ENCODE results near the gene KIF5B. TPM values are rescaled to one million over a fixed set of nuclear protein-coding genes. Genes with fewer than 3 reads are reported as not detected.

The KIF5B gene
- total and polyA plus RNA-seq, 2 experiments from 2014 or later, result 63.5 to 81.8 TPM

DNA sequence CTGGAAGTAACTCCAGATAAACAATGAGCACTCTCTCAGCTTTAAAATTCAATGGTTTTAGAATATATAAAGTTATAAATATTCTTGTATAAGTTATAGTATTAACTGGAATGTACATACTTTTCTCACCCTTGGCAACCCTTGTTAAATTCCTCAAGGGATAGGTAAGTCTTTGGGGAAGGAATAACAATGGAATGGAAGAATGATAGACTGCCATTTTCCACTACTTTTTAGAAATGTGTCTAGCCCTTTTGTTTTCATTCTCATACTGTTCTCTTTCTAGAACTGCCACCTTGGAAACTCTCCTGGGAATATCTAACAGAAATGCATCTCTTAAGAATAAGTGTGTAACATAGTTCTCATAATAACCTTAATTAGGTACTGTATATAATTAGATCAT lies 8.3 kb downstream of the KIF5B start:
- no peak for ATAC-seq
- Mint-ChIP-seq H3K9me3 (no peaks in the 10 kb centered on the region), H3K27ac (no peak overlapping the region; the same call in 1 of the 2 replicates)

More for the DNA sequence above, 8.3 kb downstream of the KIF5B start:
- no peak overlapping the region for H3K27ac ChIP-seq (ENCODE audit: low read depth)
- Mint-ChIP-seq H3K4me3 (no peak overlapping the region), H3K36me3 (ENCODE audit: low read depth) (peaks cover 50% of the 10 kb centered on the region), H3K27me3 (ENCODE audit: insufficient read depth, low read depth, poor library complexity) (no peaks in the 10 kb centered on the region), H3K4me1 (peaks cover 39% of the 10 kb centered on the region)
- H3K79me2 ChIP-seq (replicated peaks; ENCODE audit: insufficient read depth), result peaks cover 100% of the 10 kb centered on the region
- DNase-seq (ENCODE audit: low spot score), result no peak
- TF ChIP-seq ETS1 (IDR thresholded peaks at IDR 0.05), result no peak
- TF ChIP-seq POLR2AphosphoS5 (IDR thresholded peaks at IDR 0.05; ENCODE audit: low read depth), result no peak
- no peak for TF ChIP-seq NANOG (IDR thresholded peaks at IDR 0.05; ENCODE audit: borderline replicate concordance)
- no peak for TF ChIP-seq CTCF (conservative IDR thresholded peaks at IDR 0.05; ENCODE audit: low read depth in 2 of 2)
- no peak for TF ChIP-seq EZH2phosphoT487 (IDR thresholded peaks at IDR 0.05; ENCODE audit: unreplicated experiment)
- TF ChIP-seq STAT1 (IDR thresholded peaks at IDR 0.05; ENCODE audit: unreplicated experiment), result no peak
- TF ChIP-seq, protein P1, sequence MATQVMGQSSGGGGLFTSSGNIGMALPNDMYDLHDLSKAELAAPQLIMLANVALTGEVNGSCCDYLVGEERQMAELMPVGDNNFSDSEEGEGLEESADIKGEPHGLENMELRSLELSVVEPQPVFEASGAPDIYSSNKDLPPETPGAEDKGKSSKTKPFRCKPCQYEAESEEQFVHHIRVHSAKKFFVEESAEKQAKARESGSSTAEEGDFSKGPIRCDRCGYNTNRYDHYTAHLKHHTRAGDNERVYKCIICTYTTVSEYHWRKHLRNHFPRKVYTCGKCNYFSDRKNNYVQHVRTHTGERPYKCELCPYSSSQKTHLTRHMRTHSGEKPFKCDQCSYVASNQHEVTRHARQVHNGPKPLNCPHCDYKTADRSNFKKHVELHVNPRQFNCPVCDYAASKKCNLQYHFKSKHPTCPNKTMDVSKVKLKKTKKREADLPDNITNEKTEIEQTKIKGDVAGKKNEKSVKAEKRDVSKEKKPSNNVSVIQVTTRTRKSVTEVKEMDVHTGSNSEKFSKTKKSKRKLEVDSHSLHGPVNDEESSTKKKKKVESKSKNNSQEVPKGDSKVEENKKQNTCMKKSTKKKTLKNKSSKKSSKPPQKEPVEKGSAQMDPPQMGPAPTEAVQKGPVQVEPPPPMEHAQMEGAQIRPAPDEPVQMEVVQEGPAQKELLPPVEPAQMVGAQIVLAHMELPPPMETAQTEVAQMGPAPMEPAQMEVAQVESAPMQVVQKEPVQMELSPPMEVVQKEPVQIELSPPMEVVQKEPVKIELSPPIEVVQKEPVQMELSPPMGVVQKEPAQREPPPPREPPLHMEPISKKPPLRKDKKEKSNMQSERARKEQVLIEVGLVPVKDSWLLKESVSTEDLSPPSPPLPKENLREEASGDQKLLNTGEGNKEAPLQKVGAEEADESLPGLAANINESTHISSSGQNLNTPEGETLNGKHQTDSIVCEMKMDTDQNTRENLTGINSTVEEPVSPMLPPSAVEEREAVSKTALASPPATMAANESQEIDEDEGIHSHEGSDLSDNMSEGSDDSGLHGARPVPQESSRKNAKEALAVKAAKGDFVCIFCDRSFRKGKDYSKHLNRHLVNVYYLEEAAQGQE (IDR thresholded peaks at IDR 0.05; ENCODE audit: unreplicated experiment), result no peak
- no peak for TF ChIP-seq EZH2 (IDR thresholded peaks at IDR 0.05; ENCODE audit: low read depth, unreplicated experiment)
- no peak for TF ChIP-seq ZNF114 (CRISPR knock-in tag; IDR thresholded peaks at IDR 0.05)
- no peak for TF ChIP-seq ZNF331 (CRISPR knock-in tag; IDR thresholded peaks at IDR 0.05; ENCODE audit: low read depth)
- no peak for TF ChIP-seq JUNB (IDR thresholded peaks at IDR 0.05; ENCODE audit: unreplicated experiment)
- TF ChIP-seq, protein P2, sequence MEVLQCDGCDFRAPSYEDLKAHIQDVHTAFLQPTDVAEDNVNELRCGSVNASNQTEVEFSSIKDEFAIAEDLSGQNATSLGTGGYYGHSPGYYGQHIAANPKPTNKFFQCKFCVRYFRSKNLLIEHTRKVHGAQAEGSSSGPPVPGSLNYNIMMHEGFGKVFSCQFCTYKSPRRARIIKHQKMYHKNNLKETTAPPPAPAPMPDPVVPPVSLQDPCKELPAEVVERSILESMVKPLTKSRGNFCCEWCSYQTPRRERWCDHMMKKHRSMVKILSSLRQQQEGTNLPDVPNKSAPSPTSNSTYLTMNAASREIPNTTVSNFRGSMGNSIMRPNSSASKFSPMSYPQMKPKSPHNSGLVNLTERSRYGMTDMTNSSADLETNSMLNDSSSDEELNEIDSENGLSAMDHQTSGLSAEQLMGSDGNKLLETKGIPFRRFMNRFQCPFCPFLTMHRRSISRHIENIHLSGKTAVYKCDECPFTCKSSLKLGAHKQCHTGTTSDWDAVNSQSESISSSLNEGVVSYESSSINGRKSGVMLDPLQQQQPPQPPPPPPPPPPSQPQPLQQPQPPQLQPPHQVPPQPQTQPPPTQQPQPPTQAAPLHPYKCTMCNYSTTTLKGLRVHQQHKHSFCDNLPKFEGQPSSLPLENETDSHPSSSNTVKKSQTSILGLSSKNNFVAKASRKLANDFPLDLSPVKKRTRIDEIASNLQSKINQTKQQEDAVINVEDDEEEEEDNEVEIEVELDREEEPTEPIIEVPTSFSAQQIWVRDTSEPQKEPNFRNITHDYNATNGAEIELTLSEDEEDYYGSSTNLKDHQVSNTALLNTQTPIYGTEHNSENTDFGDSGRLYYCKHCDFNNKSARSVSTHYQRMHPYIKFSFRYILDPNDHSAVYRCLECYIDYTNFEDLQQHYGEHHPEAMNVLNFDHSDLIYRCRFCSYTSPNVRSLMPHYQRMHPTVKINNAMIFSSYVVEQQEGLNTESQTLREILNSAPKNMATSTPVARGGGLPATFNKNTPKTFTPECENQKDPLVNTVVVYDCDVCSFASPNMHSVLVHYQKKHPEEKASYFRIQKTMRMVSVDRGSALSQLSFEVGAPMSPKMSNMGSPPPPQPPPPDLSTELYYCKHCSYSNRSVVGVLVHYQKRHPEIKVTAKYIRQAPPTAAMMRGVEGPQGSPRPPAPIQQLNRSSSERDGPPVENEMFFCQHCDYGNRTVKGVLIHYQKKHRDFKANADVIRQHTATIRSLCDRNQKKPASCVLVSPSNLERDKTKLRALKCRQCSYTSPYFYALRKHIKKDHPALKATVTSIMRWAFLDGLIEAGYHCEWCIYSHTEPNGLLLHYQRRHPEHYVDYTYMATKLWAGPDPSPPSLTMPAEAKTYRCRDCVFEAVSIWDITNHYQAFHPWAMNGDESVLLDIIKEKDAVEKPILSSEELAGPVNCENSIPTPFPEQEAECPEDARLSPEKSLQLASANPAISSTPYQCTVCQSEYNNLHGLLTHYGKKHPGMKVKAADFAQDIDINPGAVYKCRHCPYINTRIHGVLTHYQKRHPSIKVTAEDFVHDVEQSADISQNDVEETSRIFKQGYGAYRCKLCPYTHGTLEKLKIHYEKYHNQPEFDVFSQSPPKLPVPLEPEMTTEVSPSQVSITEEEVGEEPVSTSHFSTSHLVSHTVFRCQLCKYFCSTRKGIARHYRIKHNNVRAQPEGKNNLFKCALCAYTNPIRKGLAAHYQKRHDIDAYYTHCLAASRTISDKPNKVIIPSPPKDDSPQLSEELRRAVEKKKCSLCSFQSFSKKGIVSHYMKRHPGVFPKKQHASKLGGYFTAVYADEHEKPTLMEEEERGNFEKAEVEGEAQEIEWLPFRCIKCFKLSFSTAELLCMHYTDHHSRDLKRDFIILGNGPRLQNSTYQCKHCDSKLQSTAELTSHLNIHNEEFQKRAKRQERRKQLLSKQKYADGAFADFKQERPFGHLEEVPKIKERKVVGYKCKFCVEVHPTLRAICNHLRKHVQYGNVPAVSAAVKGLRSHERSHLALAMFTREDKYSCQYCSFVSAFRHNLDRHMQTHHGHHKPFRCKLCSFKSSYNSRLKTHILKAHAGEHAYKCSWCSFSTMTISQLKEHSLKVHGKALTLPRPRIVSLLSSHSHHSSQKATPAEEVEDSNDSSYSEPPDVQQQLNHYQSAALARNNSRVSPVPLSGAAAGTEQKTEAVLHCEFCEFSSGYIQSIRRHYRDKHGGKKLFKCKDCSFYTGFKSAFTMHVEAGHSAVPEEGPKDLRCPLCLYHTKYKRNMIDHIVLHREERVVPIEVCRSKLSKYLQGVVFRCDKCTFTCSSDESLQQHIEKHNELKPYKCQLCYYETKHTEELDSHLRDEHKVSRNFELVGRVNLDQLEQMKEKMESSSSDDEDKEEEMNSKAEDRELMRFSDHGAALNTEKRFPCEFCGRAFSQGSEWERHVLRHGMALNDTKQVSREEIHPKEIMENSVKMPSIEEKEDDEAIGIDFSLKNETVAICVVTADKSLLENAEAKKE (CRISPR knock-in tag; IDR thresholded peaks at IDR 0.05), result no peak
- TF ChIP-seq CREB1 (CRISPR knock-in tag; IDR thresholded peaks at IDR 0.05; ENCODE audit: low read depth), result no peak
- no peak overlapping the region for H2AFZ ChIP-seq
- no peak overlapping the region for H3K4me2 ChIP-seq
- peaks cover 37% of the 10 kb centered on the region for H3K4me1 ChIP-seq (ENCODE audit: insufficient read depth)
- H3K27me3 ChIP-seq (ENCODE audit: insufficient read depth), result no peaks in the 10 kb centered on the region
- no peaks in the 10 kb centered on the region for H3F3A ChIP-seq (replicated peaks; ENCODE audit: low read depth)
- peaks cover 57% of the 10 kb centered on the region for H4K20me1 ChIP-seq (replicated peaks; ENCODE audit: insufficient read depth)
- H3K9me2 ChIP-seq (ENCODE audit: insufficient read depth), result no peaks in the 10 kb centered on the region
- peaks cover 25% of the 10 kb centered on the region for H3K36me3 ChIP-seq (ENCODE audit: insufficient read depth)
- H3K4me3 ChIP-seq, result no peak overlapping the region

Measured in GM23338 (cell line).